Neural cell (in vitro differentiated cells): ENCODE measurements around the gene PCDHGA5. TPM values are rescaled to one million over a fixed set of nuclear protein-coding genes. Genes with fewer than 3 reads are reported as not detected.
"Not testable (repeated sequence)": the region's sequence is repeated elsewhere in the genome, so short reads cannot be mapped to it uniquely, and the experiment has no call there.

Experiments used
- H2AFZ ChIP-seq: fragments of 200-600, 300-800 bp; sonication (generic), shearing (Covaris generic); 2 replicates; pipeline ENCODE4 v1.6.0; 2014; ENCODE audit warnings: low read depth, mild to moderate bottlenecking, antibody characterized with exemption, low read length, moderate library complexity
- H3F3A ChIP-seq: fragments of 200-600 bp; shearing (Covaris generic); 2 replicates; pipeline ENCODE4 v1.6.1; 2016; ENCODE audit warnings: mild to moderate bottlenecking, moderate library complexity, mixed read lengths, antibody characterized with exemption, low read length; ENCODE audit not compliant: insufficient read depth, poor library complexity, severe bottlenecking
- H3K27ac ChIP-seq: fragments of 200-600, 300-800 bp; sonication (generic), shearing (Covaris generic); 2 replicates; pipeline ENCODE4 v1.5.1; 2014; ENCODE audit warnings: mild to moderate bottlenecking, low read length, moderate library complexity
- H3K27me3 ChIP-seq: fragments of 300-800, 200-600 bp; sonication (generic), shearing (Covaris generic); 2 replicates; pipeline ENCODE4 v1.6.0; 2014; ENCODE audit warnings: mild to moderate bottlenecking, low read depth, low read length, moderate library complexity; ENCODE audit not compliant: insufficient read depth
- H3K36me3 ChIP-seq: fragments of 300-800, 200-600 bp; sonication (generic), shearing (Covaris generic); 2 replicates; pipeline ENCODE4 v1.5.1; 2014; ENCODE audit warnings: mild to moderate bottlenecking, antibody characterized with exemption, low read length, moderate library complexity; ENCODE audit not compliant: insufficient read depth
- H3K4me2 ChIP-seq: fragments of 300-800, 200-600 bp; sonication (generic), shearing (Covaris generic); 2 replicates; pipeline ENCODE4 v1.6.0; 2014; ENCODE audit warnings: mild to moderate bottlenecking, low read length
- H3K4me3 ChIP-seq: fragments of 300-800, 200-600 bp; sonication (generic), shearing (Covaris generic); 2 replicates; pipeline ENCODE4 v1.5.1; 2014; ENCODE audit warnings: mild to moderate bottlenecking, low read length, moderate library complexity
- H3K79me2 ChIP-seq: fragments of 200-600 bp; shearing (Covaris generic); replicated peaks from 2 replicates; pipeline ENCODE4 v1.6.0; 2014; ENCODE audit warnings: mild to moderate bottlenecking, low read length, moderate library complexity; ENCODE audit not compliant: insufficient read depth
- H3K9ac ChIP-seq: fragments of 300-800, 200-600 bp; sonication (generic), shearing (Covaris generic); 2 replicates; pipeline ENCODE4 v1.6.1; 2016; ENCODE audit warnings: mild to moderate bottlenecking, low read length, mixed read lengths
- H3K9me2 ChIP-seq: fragments of 200-600 bp; shearing (Covaris generic); 2 replicates; pipeline ENCODE4 v1.6.1; 2016; ENCODE audit warnings: mild to moderate bottlenecking, low read length, mixed read lengths; ENCODE audit not compliant: insufficient read depth
- H3K9me3 ChIP-seq: fragments of 200-600, 300-800 bp; sonication (generic), shearing (Covaris generic); 2 replicates; pipeline ENCODE4 v1.6.1; 2016; ENCODE audit warnings: mild to moderate bottlenecking, mixed run types, low read length, moderate library complexity, mixed read lengths
- H4K20me1 ChIP-seq: fragments of 200-600 bp; shearing (Covaris generic); 2 replicates; pipeline ENCODE4 v1.6.1; 2016; ENCODE audit warnings: mild to moderate bottlenecking, mixed run types; ENCODE audit not compliant: insufficient read depth
- CTCF ChIP-seq: fragments of 450-650 bp; IDR thresholded peaks from 2 replicates; pipeline ENCODE4 v1.5.1; 2014; ENCODE audit warnings: antibody characterized with exemption, mild to moderate bottlenecking, moderate library complexity; ENCODE audit not compliant: poor library complexity, severe bottlenecking
- EP300 ChIP-seq: fragments of 450-650 bp; conservative IDR thresholded peaks from 2 replicates; pipeline ENCODE4 v1.6.1; 2014; ENCODE audit warnings: antibody characterized with exemption, mild to moderate bottlenecking, moderate library complexity; ENCODE audit not compliant: poor library complexity, severe bottlenecking
- EZH2 ChIP-seq: fragments of 200-600, 300-800 bp; shearing (Covaris generic), sonication (generic); IDR thresholded peaks from 2 replicates; pipeline ENCODE4 v1.6.1; 2014; ENCODE audit warnings: antibody characterized with exemption, low read length, borderline replicate concordance, mild to moderate bottlenecking; ENCODE audit not compliant: insufficient read depth, poor library complexity, severe bottlenecking
- MXI1 ChIP-seq: fragments of 450-650 bp; conservative IDR thresholded peaks from 2 replicates; pipeline ENCODE4 v1.6.1; 2014; ENCODE audit warnings: antibody characterized with exemption, mild to moderate bottlenecking; ENCODE audit not compliant: poor library complexity, severe bottlenecking
- POLR2AphosphoS5 ChIP-seq: IDR thresholded peaks from 2 replicates; pipeline ENCODE4 v1.6.1; 2012
- RAD21 ChIP-seq: fragments of 450-650 bp; conservative IDR thresholded peaks from 2 replicates; pipeline ENCODE4 v1.6.1; 2014; ENCODE audit warnings: antibody characterized with exemption, mild to moderate bottlenecking, moderate library complexity
- REST ChIP-seq: IDR thresholded peaks from 2 replicates; pipeline ENCODE4 v1.6.1; 2012; ENCODE audit warnings: borderline replicate concordance
- SMC3 ChIP-seq: fragments of 450-650 bp; conservative IDR thresholded peaks from 2 replicates; pipeline ENCODE4 v1.6.1; 2014; ENCODE audit warnings: antibody characterized with exemption, mild to moderate bottlenecking, moderate library complexity; ENCODE audit not compliant: poor library complexity
- TAF1 ChIP-seq: IDR thresholded peaks from 2 replicates; pipeline ENCODE4 v1.6.1; 2012; ENCODE audit warnings: low read depth
- polyA plus RNA-seq: library from polyadenylated mRNA; depleted of rRNA; stranded (reverse); fragments of >200 nt; gene quantifications from 2 replicates; pipeline ENCODE4 v1.2.3, GENCODE V29; 2014

Gene PCDHGA5
- polyA plus RNA-seq, 1 donor from 2014 or later: 0.25 TPM

GRCh38 chr5:141403387-141403786 lies 39.4 kb downstream of the PCDHGA5 start:
- Histone ChIP-seq H3K9me3 (peaks cover 34% of the 10 kb centered on the region), H3F3A (peaks cover 4% of the 10 kb centered on the region), H3K9ac (no peak overlapping the region), H3K27me3 (no peaks in the 10 kb centered on the region), H3K4me2 (no peak overlapping the region), H4K20me1 (no peaks in the 10 kb centered on the region), H3K36me3 (peaks cover 7% of the 10 kb centered on the region), H2AFZ (no peak overlapping the region), H3K27ac (no peak overlapping the region), H3K4me3 (no peak overlapping the region), H3K79me2 (no peaks in the 10 kb centered on the region), H3K9me2 (no peaks in the 10 kb centered on the region)
- TF ChIP-seq CTCF (no peak), POLR2AphosphoS5 (no peak), MXI1 (no peak), EZH2 (no peak), EP300 (no peak), RAD21 (no peak), TAF1 (no peak), REST (no peak), SMC3 (no peak)

GRCh38 chr5:141407790-141408505 lies 44.0 kb downstream of the PCDHGA5 start, which contains the start of gene PCDHGB6:
TSS of gene PCDHGB6 (plus strand) at chr5:141408021. CDS start at chr5:141408203, 182 bp downstream.
- peaks cover 29% of the 10 kb centered on the region for H3K79me2 ChIP-seq
- peak within 1 kb of the TSS; percentile 25 for H2AFZ ChIP-seq
- H3K4me2 ChIP-seq: peak within 1 kb of the TSS; percentile 48
- H3F3A ChIP-seq, H3K9me2 ChIP-seq, H3K27me3 ChIP-seq, H4K20me1 ChIP-seq: not testable (repeated sequence)
- peak within 1 kb of the TSS; percentile 66 for H3K4me3 ChIP-seq
- peak within 1 kb of the TSS; percentile 86 for H3K27ac ChIP-seq
- peak within 1 kb of the TSS; percentile 71 for H3K9ac ChIP-seq
- peaks cover 44% of the 10 kb centered on the region for H3K9me3 ChIP-seq
- TF ChIP-seq POLR2AphosphoS5 (peak; percentile 50), REST (peak; percentile 78), SMC3 (peak; percentile 80), TAF1 (peak; percentile 33), RAD21 (peak; percentile 88), CTCF (peak; percentile 86)
- H3K36me3 ChIP-seq: peaks cover 31% of the 10 kb centered on the region
